Liver (tissue), 9 donors: ENCODE data around the gene C2CD2. TPM values are rescaled to one million over a fixed set of nuclear protein-coding genes. Genes with fewer than 3 reads are reported as not detected.

Experiments used
- DNase-seq: peaks from one replicate; pipeline ENCODE4 v3.0.0-alpha.2; 2017; ENCODE audit warnings: low spot score
- H3K27ac ChIP-seq, 2 donors: one replicate each; pipeline ENCODE4 v1.7.0; 2013; ENCODE audit warnings: inconsistent platforms in 2 of 2, low read length in 2 of 2, control low read depth in 1 of 2, low read depth in 1 of 2, mild to moderate bottlenecking in 1 of 2
- H3K27me3 ChIP-seq, 4 donors: one replicate each; pipeline versions ENCODE4 v1.6.1 to v1.7.0; 2013; ENCODE audit warnings: low read length in 3 of 4, inconsistent platforms in 1 of 4, mild to moderate bottlenecking in 1 of 4, moderate library complexity in 1 of 4; ENCODE audit not compliant: control insufficient read depth in 4 of 4, insufficient read depth in 4 of 4
- H3K36me3 ChIP-seq, 4 donors: one replicate each; pipeline versions ENCODE4 v1.6.1 to v1.7.0; 2013; ENCODE audit warnings: low read length in 3 of 4, mild to moderate bottlenecking in 3 of 4, low read depth in 1 of 4, moderate library complexity in 1 of 4; ENCODE audit not compliant: control insufficient read depth in 4 of 4, insufficient read depth in 3 of 4
- H3K4me1 ChIP-seq, 4 donors: one replicate each; pipeline versions ENCODE4 v1.6.1 to v1.7.0; 2013; ENCODE audit warnings: low read length in 3 of 4, mild to moderate bottlenecking in 3 of 4, moderate library complexity in 1 of 4; ENCODE audit not compliant: control insufficient read depth in 4 of 4, insufficient read depth in 4 of 4
- H3K4me3 ChIP-seq, 3 donors: one replicate each; pipeline versions ENCODE4 v1.6.1 to v1.7.0; 2013; ENCODE audit warnings: low read length in 3 of 3, control low read depth in 1 of 3, low read depth in 1 of 3, mild to moderate bottlenecking in 1 of 3
- H3K9ac ChIP-seq, 2 donors: one replicate each; pipeline ENCODE4 v1.7.0; 2013; ENCODE audit warnings: low read length in 2 of 2, mild to moderate bottlenecking in 2 of 2, moderate library complexity in 2 of 2, control low read depth in 1 of 2, low read depth in 1 of 2
- H3K9me3 ChIP-seq, 4 donors: one replicate each; pipeline versions ENCODE4 v1.6.1 to v1.7.0; 2013; ENCODE audit warnings: low read length in 3 of 4; ENCODE audit not compliant: control insufficient read depth in 4 of 4
- ATF3 ChIP-seq: IDR thresholded peaks from 2 replicates; pipeline ENCODE4 v1.6.1; 2016; ENCODE audit warnings: antibody characterized with exemption
- CTCF ChIP-seq: fragments of 150-350 bp; IDR thresholded peaks from 2 replicates; pipeline ENCODE4 v1.5.1; 2017; ENCODE audit warnings: improper control_type of control experiment, low read depth, low read length; ENCODE audit not compliant: missing input control
- EGR1 ChIP-seq, 2 donors: IDR thresholded peaks; 2 replicates each; pipeline ENCODE4 v1.6.1; 2016 to 2018; ENCODE audit warnings: antibody characterized with exemption in 2 of 2, low read depth in 2 of 2
- FOXA1 ChIP-seq: IDR thresholded peaks from 2 replicates; pipeline ENCODE4 v1.6.1; 2016; ENCODE audit warnings: antibody characterized with exemption
- FOXA2 ChIP-seq: IDR thresholded peaks from 2 replicates; pipeline ENCODE4 v1.6.1; 2016; ENCODE audit warnings: antibody characterized with exemption
- GABPA ChIP-seq, 2 donors: IDR thresholded peaks in 1 of 2; conservative IDR thresholded peaks in 1 of 2; 2 replicates each; pipeline ENCODE4 v1.6.1; 2016; ENCODE audit warnings: antibody characterized with exemption in 2 of 2, mild to moderate bottlenecking in 1 of 2, moderate library complexity in 1 of 2
- HNF4A ChIP-seq, 2 donors: conservative IDR thresholded peaks; 2 replicates each; pipeline ENCODE4 v1.6.1; 2016; ENCODE audit warnings: antibody characterized with exemption in 2 of 2, mild to moderate bottlenecking in 2 of 2
- HNF4G ChIP-seq: IDR thresholded peaks from 2 replicates; pipeline ENCODE4 v1.6.1; 2016; ENCODE audit warnings: antibody characterized with exemption
- MAX ChIP-seq: IDR thresholded peaks from 2 replicates; pipeline ENCODE4 v1.6.1; 2016; ENCODE audit warnings: antibody characterized with exemption
- NR2F2 ChIP-seq: IDR thresholded peaks from 2 replicates; pipeline ENCODE4 v1.6.1; 2016; ENCODE audit warnings: antibody characterized with exemption
- RAD21 ChIP-seq, 2 donors: IDR thresholded peaks; 2 replicates each; pipeline ENCODE4 v1.6.1; 2016; ENCODE audit warnings: antibody characterized with exemption in 2 of 2, mild to moderate bottlenecking in 2 of 2
- RXRA ChIP-seq, 2 donors: IDR thresholded peaks; 2 replicates each; pipeline ENCODE4 v1.6.1; 2017 to 2018; ENCODE audit warnings: antibody characterized with exemption in 2 of 2, mild to moderate bottlenecking in 1 of 2
- SP1 ChIP-seq: IDR thresholded peaks from 2 replicates; pipeline ENCODE4 v1.6.1; 2018; ENCODE audit warnings: antibody characterized with exemption, mild to moderate bottlenecking
- TAF1 ChIP-seq: conservative IDR thresholded peaks from 2 replicates; pipeline ENCODE4 v1.6.1; 2016; ENCODE audit warnings: antibody characterized with exemption, mild to moderate bottlenecking
- YY1 ChIP-seq: IDR thresholded peaks from 2 replicates; pipeline ENCODE4 v1.6.1; 2016; ENCODE audit warnings: antibody characterized with exemption, mild to moderate bottlenecking
- ZBTB33 ChIP-seq: IDR thresholded peaks from 2 replicates; pipeline ENCODE4 v1.6.1; 2016; ENCODE audit warnings: antibody characterized with exemption
- WGBS: extraction: QIAGEN DNeasy Blood & Tissue Kit; methylation state at CpG from one replicate; pipeline ENCODE4 v1.1.7; 2013; 5-methylcytosine and 5-hydroxymethylcytosine counted together
- polyA plus RNA-seq, 2 donors: library from polyadenylated mRNA; stranded (reverse) in 1 of 2; unstranded in 1 of 2; fragments of 200-250 nt in 1 of 2; fragments of >200 nt in 1 of 2; fragmentation: Nextera tagmentation in 1 of 2; extraction: Ambion mirVana in 1 of 2; gene quantifications; one replicate each; pipeline versions ENCODE4 v1.2.1 to v1.2.3, GENCODE V29; 2013 to 2015
- total RNA-seq, 2 donors: library from RNA; depleted of rRNA; stranded (reverse); fragments of >200 nt; gene quantifications; one replicate each; pipeline ENCODE4 v1.2.3, GENCODE V29; 2014
- donor health status: healthy.
- donor health status: healthy.
- donor health status: healthy.
- donor health status: healthy.
- donor health status: healthy.

C2CD2 gene
- total and polyA plus RNA-seq, 4 donors: 2.9 to 17.9 (median 6.0) TPM

GRCh38 chr21:41913230-41913629 is 40.6 kb downstream of the C2CD2 start (continued):
- TF ChIP-seq NR2F2 (no peak), ATF3 (no peak), FOXA1 (no peak)

- no peak overlapping the region for H3K9ac ChIP-seq
- no peaks in the 10 kb centered on the region for H3K9me3 ChIP-seq
- H3K27me3 ChIP-seq: no peaks in the 10 kb centered on the region
- no peak overlapping the region for H3K4me3 ChIP-seq
- H3K27ac ChIP-seq: no peak overlapping the region
- WGBS: 59% methylated on average over 3 of the region's 3 CpGs
- DNase-seq: no peak
- H3K36me3 ChIP-seq: peaks cover 4 to 41% (median 15%) of the 10 kb centered on the region in 4 donors
- no peaks in the 10 kb centered on the region for H3K4me1 ChIP-seq
- TF ChIP-seq FOXA2 (no peak), GABPA (IDR thresholded peaks at IDR 0.05 in 1 of 2, conservative IDR thresholded peaks at IDR 0.05 in 1 of 2) (no peak), RXRA (IDR thresholded peaks at IDR 0.05) (no peak), RAD21 (IDR thresholded peaks at IDR 0.05) (no peak), ZBTB33 (no peak), HNF4G (no peak), HNF4A (conservative IDR thresholded peaks at IDR 0.05) (no peak), ATF3 (no peak), YY1 (no peak), CTCF (no peak), SP1 (no peak), MAX (no peak), TAF1 (no peak)
Measured at GRCh38 chr21:41908829-41909228, 45.0 kb downstream of the C2CD2 start.

- no peaks in the 10 kb centered on the region for H3K9me3 ChIP-seq
- H3K4me1 ChIP-seq: no peaks in the 10 kb centered on the region
- no peak overlapping the region for H3K9ac ChIP-seq
- no peak overlapping the region for H3K4me3 ChIP-seq
- no peak for DNase-seq
- no peaks in the 10 kb centered on the region for H3K27me3 ChIP-seq
- 89% methylated on average over 36 of the region's 36 CpGs for WGBS
- H3K27ac ChIP-seq: no peak overlapping the region
- TF ChIP-seq NR2F2 (no peak), SP1 (no peak), ATF3 (no peak), RXRA (IDR thresholded peaks at IDR 0.05) (peak; percentile 75 to 80), EGR1 (IDR thresholded peaks at IDR 0.05; ENCODE audit: low read depth in 2 of 2) (no peak)
- peaks cover 4 to 34% (median 16%) of the 10 kb centered on the region in 4 donors for H3K36me3 ChIP-seq
Measured at GRCh38 chr21:41907496-41908258, 46.1 kb downstream of the C2CD2 start.
